BJ (cell line): ENCODE measurements around the gene ABLIM1. TPM values are rescaled to one million over a fixed set of nuclear protein-coding genes. Genes with fewer than 3 reads are reported as not detected.

ENCODE experiments used
- CTCF ChIA-PET: fragments of 350-600 bp; formaldehyde crosslinking; extraction: SDS; loops from one replicate; lab custom pipeline; 2021; ENCODE audit warnings: antibody characterized with exemption, inconsistent platforms; lab: Yijun Ruan, JAX
- POLR2A ChIA-PET: fragments of 300-600 bp; sonication (Branson Sonifier 250); formaldehyde crosslinking; extraction: SDS; loops from one replicate; lab custom pipeline; 2021; ENCODE audit warnings: antibody characterized with exemption; lab: Charles Lee
- DNase-seq: peaks from one replicate; pipeline ENCODE4 v3.0.0-alpha.2; 2011; ENCODE audit warnings: low read depth
- H3K27me3 ChIP-seq: 2 replicates; pipeline ENCODE4 v1.6.0; 2011; ENCODE audit warnings: low read length; ENCODE audit not compliant: control insufficient read depth, insufficient read depth
- H3K36me3 ChIP-seq: 2 replicates; pipeline ENCODE4 v1.5.1; 2011; ENCODE audit warnings: low read length; ENCODE audit not compliant: control insufficient read depth, insufficient read depth
- H3K4me3 ChIP-seq: 2 replicates; pipeline ENCODE4 v1.5.1; 2011; ENCODE audit warnings: low read depth, mild to moderate bottlenecking, control low read depth, low read length
- CTCF ChIP-seq: IDR thresholded peaks from 2 replicates; pipeline ENCODE4 v1.5.1; 2011; ENCODE audit warnings: low read depth, mild to moderate bottlenecking, control low read depth, inconsistent platforms, low read length, moderate library complexity; ENCODE audit not compliant: insufficient read depth
- polyA plus RNA-seq: library from polyadenylated mRNA; depleted of rRNA; stranded (reverse); fragments of >200 nt; gene quantifications from 2 replicates; pipeline ENCODE4 v1.2.3, GENCODE V29; 2011

The ABLIM1 gene
- polyA plus RNA-seq, 1 experiment, result 14.4 TPM

DNA sequence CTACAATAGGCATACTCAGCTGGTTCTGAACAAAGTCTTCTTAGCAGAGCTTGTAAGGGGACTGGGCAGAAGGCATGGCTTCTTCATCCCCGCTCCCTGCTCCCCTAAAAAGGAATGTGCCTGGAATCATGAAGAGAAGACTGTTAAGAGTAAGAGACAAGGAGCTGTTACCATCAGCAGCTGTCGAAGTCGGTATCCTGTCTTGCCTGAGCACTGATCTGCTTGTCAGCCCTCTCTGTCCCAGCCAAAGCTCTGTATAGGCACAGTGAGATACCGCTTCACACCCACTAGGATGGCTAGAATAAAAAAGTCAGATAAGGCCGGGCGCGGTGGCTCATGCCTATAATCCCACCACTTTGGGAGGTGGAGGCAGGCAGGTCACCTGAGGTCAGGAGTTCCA, 2.4 kb downstream of the ABLIM1 start:
- DNase-seq, result no peak
- H3K4me3 ChIP-seq, result no peak overlapping the region
- no peaks in the 10 kb centered on the region for H3K27me3 ChIP-seq
- CTCF ChIA-PET, result interaction anchor here (1.0 to 1.3 kb wide), 2 partner anchors 26 to 62 kb away, joined by 3 to 4 read pairs; no protein-coding TSS in a partner anchor
- POLR2A ChIA-PET, result no interaction called here
- no peak for TF ChIP-seq CTCF
- H3K36me3 ChIP-seq, result no peaks in the 10 kb centered on the region

- no peak for DNase-seq
- ChIA-PET POLR2A (no interaction called here), CTCF (interaction anchor here (1.0 to 1.3 kb wide), 2 partner anchors 27 to 63 kb away, joined by 3 to 4 read pairs; no protein-coding TSS in a partner anchor)
- Histone ChIP-seq H3K36me3 (no peaks in the 10 kb centered on the region), H3K27me3 (no peaks in the 10 kb centered on the region), H3K4me3 (no peak overlapping the region)
- no peak for TF ChIP-seq CTCF
Measured at GRCh38 chr10:114654822-114655575, 3.1 kb downstream of the ABLIM1 start.

DNA sequence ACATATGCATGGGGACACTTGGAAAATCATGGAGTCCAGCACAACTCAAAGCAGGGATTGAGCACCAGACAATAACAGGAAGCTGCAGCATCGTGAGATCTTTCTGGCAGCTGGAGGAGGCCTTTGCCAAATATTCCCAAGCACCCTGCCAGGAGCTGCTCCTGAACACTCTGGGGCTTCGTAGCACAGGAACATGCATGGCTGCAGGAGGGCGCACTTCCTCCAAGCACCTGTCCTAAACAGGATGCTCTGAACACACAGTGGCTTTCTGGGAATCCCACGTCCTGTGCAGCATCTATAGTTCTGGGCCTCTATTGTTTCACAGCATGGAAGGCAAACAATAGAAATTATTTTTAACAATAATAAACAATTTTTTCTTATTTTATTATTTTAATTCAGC, 4.1 kb downstream of the ABLIM1 start:
- Histone ChIP-seq H3K36me3 (no peaks in the 10 kb centered on the region), H3K27me3 (no peaks in the 10 kb centered on the region), H3K4me3 (no peak overlapping the region)
- no peak for TF ChIP-seq CTCF
- ChIA-PET POLR2A (no interaction called here), CTCF (interaction anchor here (1.3 to 1.7 kb wide), 2 partner anchors 9 to 12 kb away, joined by 4 read pairs; no protein-coding TSS in a partner anchor)
- no peak for DNase-seq

- Histone ChIP-seq H3K4me3 (no peak overlapping the region), H3K27me3 (no peaks in the 10 kb centered on the region), H3K36me3 (no peaks in the 10 kb centered on the region)
- DNase-seq, result no peak
- no peak for TF ChIP-seq CTCF
- CTCF ChIA-PET, result interaction anchor here (1.1 to 1.7 kb wide), 3 partner anchors 11 to 21 kb away, joined by 3 to 4 read pairs (median 4); no protein-coding TSS in a partner anchor
- POLR2A ChIA-PET, result no interaction called here
Measured at GRCh38 chr10:114652402-114653368, 5.4 kb downstream of the ABLIM1 start.
